GOT3 (cell line): Measurements from ENCODE around the gene DYNC1H1.

ENCODE experiments used
- DNase-seq: peaks from one replicate; lab custom pipeline; 2025; ENCODE audit warnings: mixed read lengths; lab: John Stamatoyannopoulos, UW

DYNC1H1 gene

DNA sequence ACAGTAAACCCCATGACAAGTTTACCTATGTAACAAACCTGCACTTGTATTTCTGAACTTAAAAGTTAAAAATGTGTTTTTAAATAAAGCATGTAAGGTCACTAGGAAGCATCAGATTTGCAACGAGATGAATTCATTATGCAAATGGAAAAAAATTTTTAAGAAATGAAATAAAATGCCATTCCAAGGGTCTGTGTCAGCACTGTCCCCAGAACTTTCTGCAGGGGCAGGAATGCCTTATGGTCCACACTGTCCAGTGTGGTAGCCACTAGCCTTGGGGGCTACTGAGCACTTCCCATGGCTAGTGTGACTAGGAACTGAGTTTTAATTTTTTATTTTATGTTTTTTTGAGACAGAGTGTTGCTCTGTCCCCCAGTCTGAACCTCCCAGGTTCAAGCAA, 73.3 kb downstream of the DYNC1H1 start:
- DNase-seq: no peak

DNA sequence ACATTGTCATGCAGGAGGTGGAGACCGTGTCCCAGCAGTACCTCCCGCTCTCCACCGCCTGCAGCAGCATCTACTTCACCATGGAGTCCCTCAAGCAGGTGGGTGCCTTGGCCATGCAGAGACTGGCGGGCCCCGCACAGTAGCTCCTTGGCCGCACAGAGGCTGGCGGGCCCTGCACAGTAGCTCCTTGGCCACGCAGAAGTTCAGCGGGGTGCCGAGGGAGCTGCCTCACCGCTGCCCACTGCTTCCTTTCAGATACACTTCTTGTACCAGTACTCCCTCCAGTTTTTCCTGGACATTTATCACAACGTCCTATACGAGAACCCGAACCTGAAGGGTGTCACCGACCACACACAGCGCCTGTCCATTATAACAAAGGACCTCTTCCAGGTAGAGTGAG, 74.8 kb downstream of the DYNC1H1 start:
- DNase-seq: no peak

DNA sequence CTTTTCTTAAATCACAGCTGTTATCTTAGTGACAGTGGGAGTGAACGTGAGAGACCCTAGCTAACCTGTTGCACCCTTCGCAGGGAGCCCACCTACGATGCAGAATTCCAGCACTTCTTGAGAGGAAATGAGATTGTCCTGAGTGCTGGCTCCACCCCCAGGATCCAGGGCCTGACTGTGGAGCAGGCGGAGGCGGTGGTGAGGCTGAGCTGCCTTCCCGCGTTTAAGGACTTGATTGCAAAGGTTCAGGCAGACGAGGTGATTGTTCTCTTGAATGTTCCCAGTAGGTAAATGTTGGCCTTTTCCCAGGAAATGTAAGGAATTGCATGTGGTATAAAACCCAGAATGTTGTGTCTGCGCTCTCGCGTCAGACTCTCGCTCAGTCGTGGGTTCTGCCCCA, 75.8 kb downstream of the DYNC1H1 start:
- no peak for DNase-seq

DNA sequence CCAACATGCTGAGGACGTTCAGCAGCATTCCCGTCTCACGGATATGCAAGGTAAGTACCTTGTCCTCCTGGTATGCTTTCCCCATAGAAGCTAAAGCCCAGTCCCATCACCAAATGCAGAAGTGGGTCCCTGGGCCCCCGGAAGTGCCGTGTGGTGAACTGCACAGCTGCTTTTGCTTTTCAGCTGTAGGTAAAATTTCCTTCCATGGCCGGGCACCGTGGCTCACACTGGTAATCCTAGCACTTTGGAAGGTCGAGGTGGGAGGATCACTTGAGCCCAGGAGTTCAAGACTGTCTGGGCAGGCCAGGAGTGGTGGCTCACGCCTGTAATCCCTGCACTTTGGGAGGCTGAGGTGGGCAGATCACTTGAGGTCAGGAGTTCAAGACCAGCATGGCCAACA, 78.3 kb downstream of the DYNC1H1 start:
- DNase-seq: no peak

DNA sequence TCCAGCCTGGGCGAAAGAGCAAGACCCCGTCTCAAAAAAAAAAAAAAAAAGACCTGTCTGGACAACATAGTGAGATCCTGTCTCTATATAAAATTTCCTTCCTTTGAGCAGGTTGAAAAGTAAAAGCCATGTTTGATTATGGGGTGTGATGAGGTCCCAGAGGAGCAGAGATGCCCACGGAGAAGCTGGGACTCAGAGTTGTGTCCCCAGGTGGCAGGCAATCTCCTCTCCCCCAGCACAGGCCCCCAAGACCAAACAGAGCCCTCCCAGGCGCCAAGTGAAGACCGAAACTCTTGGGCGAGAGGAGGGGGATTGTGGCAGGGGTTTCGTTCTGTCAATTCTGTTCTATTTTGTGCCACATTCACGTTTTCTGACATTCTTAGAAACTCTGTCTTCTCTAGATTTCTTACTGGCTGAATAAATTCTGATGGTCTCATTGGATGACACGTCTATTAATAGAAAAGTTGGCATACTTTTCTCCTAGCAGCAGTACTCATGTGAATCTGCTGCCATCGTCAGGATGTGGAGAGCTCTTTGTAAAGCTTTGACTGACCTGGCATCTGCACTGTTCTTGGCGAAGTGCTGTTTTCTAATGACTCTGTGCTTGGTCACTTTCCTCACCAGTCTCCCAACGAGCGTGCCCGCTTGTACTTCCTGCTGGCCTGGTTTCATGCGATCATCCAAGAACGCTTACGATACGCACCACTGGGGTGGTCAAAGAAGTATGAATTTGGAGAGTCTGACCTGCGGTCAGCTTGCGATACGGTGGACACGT, 79.1 kb downstream of the DYNC1H1 start:
- no peak for DNase-seq

DNA sequence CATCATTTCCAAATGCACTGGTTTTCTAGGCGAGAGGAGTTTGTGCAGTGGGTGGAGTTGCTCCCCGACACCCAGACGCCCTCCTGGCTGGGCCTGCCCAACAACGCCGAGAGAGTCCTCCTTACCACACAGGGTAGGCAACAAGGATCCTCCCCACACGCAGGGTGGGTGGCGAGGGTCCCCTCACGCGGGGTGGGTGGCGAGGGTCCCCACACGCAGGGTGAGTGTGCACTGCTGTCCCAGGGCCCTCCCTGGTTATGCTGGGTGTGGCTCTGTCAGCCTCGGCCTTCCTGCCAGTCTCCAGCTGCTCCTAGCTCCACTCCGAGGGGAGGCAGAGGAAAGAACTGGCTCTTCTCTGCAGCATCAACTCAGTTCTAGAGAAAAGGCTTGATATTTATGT, 80.2 kb downstream of the DYNC1H1 start:
- no peak for DNase-seq

DNA sequence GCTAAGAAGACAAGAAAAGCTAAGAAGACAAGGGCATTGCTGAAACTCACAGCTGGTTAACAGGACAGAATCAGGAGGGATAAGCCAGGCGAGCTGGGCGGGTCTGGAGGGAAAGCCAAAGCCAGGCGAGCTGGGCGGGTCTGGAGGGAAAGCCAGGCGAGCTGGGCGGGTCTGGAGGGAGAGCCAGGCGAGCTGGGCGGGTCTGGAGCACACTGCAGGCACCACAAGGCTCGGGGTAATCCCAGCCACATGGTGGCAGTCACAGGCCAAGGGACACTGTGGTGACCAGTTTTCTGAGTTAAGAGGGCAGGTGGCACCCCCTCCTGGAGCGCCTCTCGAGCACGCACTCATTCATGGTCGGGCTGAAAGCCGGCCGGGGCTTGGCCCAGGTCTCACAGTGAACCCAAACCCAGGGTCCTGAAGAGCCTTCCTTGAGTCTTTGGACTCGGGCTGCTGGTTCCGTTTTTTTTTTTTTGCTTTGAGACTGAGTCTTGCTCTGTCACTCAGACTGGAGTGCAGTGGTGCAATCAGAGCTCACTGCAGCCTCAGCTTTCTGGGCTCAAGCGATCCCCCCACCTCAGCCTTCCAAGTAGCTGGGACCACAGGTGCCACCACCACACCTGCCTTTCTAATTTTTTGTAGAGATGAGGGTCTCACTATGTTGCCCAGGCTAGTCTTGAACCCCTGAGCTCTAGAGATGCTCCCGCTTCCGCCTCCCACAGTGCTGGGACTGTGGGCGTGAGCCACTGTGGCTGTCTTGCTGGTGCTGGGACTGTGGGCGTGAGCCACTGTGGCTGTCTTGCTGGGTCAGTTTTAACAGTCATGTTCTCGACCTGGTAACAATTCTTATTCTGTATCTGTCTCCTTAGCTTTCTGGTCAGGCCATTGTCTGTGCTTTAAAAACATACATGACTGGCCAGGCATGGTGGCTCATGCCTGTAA, 82.2 kb downstream of the DYNC1H1 start:
- DNase-seq: no peak

DNA sequence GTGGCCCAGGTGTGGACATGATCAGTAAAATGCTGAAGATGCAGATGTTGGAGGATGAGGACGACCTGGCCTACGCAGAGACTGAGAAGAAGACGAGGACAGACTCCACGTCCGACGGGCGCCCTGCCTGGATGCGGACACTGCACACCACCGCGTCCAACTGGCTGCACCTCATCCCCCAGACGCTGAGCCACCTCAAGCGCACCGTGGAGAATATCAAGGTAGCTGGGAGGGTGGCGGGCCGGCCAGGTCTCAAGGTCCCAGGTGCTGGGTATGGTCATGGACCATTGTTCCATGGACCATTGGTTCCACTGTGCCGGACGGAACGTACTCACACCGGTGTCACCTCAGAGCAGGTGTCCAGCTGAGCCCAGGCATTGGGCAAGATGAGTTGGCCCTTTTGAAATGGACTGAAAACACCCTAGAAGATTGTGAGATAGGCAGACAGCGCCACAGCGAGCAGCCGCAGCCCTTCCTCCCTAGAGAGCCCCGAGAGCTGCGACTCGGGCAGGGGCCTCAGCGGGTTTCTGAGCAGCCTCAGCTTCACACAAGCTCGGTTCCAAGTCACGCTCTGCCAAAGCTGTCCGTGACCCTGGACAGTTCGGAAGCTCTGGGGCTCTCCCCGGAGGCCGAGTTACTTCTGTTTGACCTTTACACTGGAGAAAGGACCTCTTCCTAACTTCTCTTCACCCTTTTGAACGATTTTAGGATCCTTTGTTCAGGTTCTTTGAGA, 83.6 kb downstream of the DYNC1H1 start:
- DNase-seq: no peak

DNA sequence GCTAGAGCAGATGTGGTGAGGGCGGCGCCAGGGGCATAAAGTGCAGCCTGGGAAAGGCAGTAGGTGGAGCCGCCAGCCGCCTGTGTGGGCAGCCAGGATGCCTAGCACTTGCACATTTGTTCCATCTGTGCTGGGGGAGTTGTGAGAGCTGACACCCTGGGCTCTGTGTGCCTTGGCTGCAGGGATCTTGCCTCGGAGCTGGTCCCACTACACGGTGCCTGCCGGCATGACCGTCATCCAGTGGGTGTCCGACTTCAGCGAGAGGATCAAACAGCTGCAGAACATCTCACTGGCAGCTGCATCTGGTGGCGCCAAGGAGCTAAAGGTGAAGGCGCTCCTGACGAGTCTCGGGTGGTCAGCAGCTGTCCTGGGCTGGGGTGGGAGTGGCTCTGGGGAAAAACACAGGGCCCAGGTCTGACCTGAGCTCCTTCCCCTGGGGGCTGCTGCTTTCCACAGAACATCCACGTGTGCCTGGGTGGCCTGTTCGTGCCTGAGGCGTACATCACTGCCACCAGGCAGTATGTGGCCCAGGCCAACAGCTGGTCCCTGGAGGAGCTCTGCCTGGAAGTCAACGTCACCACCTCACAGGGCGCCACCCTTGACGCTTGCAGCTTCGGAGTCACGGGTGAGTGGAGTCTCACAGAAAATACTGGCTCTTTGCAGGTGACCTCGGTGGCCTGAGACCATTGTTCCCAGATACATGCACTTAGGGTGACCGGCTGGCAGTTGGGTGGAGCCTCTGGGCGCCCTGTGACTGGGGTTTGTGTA, 85.1 kb downstream of the DYNC1H1 start:
- no peak for DNase-seq

DNA sequence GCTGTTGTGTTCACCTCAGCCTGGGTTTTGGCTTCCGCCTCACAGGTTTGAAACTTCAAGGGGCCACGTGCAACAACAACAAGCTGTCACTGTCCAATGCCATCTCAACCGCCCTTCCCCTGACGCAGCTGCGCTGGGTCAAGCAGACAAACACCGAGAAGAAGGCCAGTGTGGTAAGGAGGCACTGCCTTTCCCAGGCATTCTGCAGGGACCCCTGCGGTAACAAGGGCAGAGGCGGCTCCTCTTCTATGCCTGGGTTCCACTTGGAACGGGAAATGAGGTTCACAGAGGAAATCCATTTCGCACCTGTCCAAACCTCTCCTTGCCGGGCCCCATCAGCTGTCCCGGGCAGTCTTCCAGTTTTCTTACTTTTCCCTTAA, 85.6 kb downstream of the DYNC1H1 start:
- DNase-seq: no peak

DNA sequence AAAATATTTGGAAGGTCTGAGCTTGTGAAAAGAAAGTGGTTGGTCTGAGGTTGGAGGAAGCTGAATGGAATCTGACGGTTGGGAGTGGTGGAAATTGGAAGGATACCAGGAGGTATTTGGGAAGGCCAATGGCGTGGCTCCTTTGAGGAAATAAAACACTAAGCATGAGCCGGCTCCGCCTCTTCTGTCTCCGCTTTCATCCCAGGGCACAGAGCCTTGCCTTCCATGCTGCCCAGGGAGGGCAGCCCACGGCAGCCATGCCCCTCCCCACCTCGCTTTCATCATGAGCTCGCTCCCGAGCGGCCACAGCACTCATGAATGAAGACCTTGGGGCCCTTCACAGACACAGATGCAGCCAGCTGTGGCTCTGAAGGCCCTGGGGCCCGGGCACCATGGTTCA, 86.3 kb downstream of the DYNC1H1 start:
- DNase-seq: no peak

DNA sequence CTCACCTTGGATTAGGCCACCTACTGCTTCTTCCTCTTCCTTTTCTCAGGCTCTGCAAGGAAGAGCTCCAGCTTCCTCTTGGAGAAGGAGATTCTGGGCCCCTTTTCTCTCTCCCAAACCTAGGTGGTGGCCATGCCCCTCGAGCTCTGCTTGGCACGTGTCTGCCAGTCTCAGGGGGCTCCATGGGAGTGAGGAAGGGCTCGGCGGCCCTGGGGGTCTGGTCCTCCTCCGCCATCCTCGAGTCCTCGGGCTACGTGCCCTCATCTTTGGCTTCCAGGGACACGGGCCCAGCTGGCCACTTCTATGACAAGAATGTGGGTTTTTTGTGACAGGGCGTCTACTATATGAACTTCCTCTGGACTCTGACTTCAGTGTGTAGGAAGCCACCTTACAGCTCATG, 88.1 kb downstream of the DYNC1H1 start:
- DNase-seq: no peak

DNA sequence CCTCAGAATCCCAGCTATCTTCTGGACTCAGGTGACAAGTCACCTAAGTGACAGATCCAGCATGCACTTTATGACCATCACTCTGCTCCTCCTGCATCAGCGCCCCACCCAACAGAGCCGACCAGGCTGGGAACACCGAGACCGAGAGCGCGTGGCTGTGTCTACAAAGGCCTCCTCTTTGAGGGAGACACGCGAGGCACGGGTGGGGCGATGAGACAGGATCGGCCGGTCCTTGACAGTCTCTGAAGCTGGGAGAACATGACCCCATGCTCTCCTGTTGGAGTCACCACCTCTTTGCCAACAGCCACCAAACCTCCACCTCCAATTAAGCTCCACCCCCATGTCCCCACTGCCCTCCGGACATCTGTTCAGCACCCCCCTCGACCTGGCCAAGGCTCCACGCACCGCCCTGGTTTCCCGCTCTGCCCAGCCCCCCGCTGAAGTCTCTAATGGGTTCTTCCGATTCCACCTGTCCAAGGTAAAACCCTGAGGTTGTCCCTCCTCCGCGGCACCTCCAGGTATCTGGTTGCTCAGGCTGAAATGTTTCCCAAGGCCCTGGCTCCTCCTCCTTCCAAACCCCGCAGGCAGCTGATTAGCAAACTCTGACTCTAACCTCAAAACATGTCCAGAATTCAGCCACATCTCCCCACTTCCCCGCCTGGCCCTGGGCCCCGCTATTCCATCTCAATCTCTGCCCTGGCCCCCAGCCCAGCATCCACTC, 91.0 kb downstream of the DYNC1H1 start:
- DNase-seq: no peak

DNA sequence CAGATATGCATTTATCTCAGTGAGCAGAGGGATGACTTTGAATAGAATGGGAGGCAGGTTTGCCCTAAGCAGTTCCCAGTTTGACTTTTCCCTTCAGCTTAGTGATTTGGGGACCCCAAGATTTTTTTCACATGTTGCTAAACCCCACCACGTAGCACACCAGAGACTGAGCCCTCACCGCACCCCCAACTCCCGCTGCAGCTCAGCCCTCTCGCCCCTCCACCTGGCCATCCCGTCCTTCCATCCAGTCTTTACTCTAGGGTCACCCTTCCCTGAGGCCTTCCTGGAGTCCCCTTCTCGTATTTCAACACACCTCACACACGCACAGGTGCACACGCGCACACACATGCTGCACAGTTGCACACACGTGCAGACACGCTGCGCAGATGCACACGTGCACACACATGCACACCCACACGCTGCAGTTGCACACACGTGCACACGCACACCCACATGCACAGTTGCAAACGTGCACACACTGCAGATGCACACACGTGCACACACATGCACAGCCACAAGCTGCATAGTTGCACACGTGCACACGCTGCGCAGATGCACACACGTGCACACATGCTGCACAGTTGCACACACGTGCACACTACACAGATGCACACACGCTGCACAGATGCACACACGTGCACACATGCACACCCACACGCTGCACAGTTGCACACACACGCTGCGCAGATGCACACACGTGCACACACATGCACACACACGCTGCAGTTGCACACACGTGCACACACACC, 92.5 kb downstream of the DYNC1H1 start:
- DNase-seq: no peak

DNA sequence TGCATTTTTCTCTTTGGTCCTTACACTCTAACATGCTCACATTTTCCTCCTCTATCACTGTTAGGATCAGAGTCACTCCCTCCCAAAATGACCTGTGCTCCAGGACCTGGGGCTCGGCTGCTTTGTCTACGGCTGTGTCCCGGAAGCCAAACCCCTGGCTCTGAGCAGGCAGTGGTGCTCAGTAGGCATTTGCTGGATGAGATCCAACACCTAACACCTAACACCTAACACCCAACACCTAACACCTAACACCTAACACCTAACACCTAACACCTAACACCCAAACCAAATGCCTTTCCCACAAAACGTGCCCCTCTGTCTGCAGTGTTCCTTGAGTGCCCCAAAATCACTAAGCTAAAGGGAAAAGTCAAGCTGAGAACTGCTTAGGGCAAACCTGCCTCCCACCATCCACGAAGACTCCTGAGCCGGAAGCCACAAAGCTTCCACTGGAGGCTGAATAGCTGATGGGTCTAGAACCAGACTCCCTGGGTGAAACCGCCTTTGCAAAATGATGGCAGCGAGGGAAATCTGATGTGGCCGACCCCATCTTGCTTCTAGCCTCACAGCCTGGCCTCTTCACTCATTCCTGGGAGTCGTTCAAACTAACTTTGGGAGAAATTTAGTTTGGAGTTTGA, 93.2 kb downstream of the DYNC1H1 start:
- no peak for DNase-seq

DNA sequence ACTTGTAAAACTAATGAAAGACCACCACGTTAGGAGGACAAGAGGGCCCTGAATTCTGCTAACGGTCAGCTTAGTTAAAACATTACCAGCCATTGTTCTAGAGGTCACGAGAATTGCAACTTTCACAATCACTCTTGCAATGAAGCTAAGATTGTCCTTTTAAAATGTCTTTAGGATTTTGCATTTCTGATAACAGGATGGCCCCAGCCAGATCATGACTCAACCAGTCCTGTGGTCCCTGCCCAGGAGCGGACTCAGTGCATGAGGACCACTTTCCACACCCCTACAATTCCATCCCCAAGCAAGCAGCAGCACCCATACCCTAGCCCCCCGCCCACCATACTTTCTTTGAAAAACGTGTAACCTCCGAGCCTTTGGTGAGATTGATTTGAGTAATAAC, 93.8 kb downstream of the DYNC1H1 start:
- DNase-seq: no peak

DNA sequence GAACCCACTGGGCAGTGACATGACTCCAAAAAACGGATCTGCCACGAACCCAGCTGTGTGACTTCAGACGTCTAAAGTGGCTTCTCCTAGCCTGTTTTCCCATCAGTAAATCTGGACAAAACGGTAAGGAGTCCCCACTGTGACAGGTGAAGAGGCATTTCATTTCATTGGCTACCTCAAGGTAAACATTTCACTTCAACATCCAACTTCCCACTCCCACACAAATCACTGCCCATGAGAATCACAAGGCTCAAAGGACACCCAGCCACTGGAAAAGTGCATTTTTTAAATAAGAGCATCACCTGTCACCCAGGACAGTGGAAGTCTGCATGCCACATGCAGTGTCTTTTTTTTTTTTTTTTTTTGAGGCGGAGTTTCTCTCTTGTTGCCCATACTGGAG, 94.6 kb downstream of the DYNC1H1 start:
- DNase-seq: no peak

DNA sequence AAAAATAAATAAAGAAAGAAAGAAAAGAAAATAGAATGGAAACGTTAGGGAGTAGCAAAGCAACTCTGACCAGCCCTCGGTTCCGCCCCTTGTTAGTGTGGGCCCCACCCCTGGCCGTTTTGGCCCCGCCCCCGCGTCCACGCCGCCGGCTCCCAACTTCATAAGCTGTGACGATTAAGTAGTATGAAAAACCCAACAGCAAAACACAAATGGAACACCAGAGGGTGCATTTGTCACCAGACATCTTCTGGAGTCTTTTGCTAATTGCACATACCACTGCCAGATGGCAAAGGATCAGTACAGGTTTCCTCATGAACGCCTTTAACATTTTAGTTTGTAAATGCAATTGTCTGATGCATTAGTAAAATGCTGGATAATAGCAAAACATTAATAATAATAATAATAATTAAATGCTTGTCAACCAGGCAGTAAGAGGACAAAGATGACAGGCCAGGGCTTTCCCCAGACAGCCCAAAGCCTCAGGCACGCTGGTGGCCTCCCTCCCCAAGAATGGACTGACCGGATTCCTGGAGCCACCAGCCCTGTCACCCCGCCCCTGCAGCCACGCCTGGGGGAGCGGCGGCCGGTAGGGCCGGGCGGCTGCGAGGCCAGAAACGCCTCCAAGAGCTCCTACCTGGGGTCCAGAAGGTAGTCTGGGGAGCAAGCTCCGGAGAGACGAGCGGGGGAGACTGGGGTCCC, 98.9 kb downstream of the DYNC1H1 start:
- DNase-seq: peak; percentile 3

DNA sequence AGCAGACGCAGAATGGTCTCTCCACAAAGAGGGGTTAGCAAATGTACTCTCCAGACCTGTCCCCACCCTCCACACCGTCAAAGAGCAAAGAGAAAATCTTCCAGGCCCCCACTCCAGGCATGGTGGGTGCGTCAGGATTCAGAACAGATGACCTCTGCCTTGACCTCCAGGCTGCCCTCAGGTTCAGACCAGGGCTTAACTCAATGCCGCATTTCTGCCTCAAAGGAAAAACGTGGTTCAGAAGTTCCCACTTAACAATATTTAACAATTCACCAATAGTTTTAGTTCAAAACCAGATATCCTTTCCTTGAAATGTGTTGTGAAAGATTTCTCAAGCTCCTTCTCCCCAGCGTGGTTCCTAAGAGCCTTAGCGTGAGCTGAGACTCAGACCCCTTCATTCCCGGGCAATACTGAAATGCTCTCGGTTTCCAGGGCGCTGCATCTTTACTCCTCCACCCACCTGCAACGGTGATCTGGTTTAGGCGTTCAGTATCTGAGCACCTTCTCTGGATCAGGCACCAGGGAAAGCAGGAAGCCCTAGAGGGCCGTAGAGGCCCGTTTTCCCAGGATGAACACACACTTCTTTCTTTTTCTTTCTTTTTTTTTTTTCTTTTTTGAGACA, 99.5 kb downstream of the DYNC1H1 start:
- DNase-seq: no peak
